GM18873 (cell line): ENCODE data around the gene PHC3.
A peak's percentile ranks its signal among the peaks of the same experiment; 100 is the strongest.

Experiments used
- ATAC-seq: cut with Tn5 transposase; IDR thresholded peaks from one replicate; pipeline ENCODE4 v1.9.1; 2021; ENCODE audit warnings: mild to moderate bottlenecking, moderate library complexity, moderate number of reproducible peaks; ENCODE audit not compliant: unreplicated experiment, low FRiP score

The PHC3 gene

GRCh38 chr3:170046269-170047132 is 135.0 kb downstream of the PHC3 start:
- no peak for ATAC-seq

- peak; percentile 79 for ATAC-seq
Observed at GRCh38 chr3:170044795-170045244, 136.7 kb downstream of the PHC3 start.

- no peak for ATAC-seq
Observed at GRCh38 chr3:170044271-170044670, 137.3 kb downstream of the PHC3 start.

GRCh38 chr3:170043506-170043905 is 138.0 kb downstream of the PHC3 start:
- ATAC-seq = no peak

GRCh38 chr3:170040418-170040817 is 141.1 kb downstream of the PHC3 start:
- no peak for ATAC-seq

GRCh38 chr3:170038434-170039110 is 143.0 kb downstream of the PHC3 start:
- ATAC-seq = no peak
